ENCODE measurements around the gene DMRTA1. TPM values are rescaled to one million over a fixed set of nuclear protein-coding genes. Genes with fewer than 3 reads are reported as not detected.
"Not testable (repeated sequence)": the region's sequence is repeated elsewhere in the genome, so short reads cannot be mapped to it uniquely, and the experiment has no call there.

DMRTA1 gene
- total and polyA plus RNA-seq, 2 donors (not counting 3 experiments of a cell fraction or from before 2014, with no cell fraction given) = 0.19 to 2.1 TPM

GRCh38 chr9:22435252-22435651, 11.4 kb upstream of the DMRTA1 start:
- CTCF ChIA-PET = interaction anchor here (1.1 kb wide), 1 partner anchor 128 kb away, joined by 5 read pairs; no protein-coding TSS in a partner anchor
- H3K4me3 ChIP-seq (replicated peaks in 1 of 3; ENCODE audit: insufficient read depth in 1 of 3, low read depth in 1 of 3, low read length in 3 of 3); FAIRE-seq: not testable (repeated sequence)

GRCh38 chr9:22437461-22438067, 9.1 kb upstream of the DMRTA1 start:
- H3K9me1 ChIP-seq (replicated peaks; ENCODE audit: control insufficient read depth, extremely low read depth, insufficient read depth, low read length); FAIRE-seq; H3K4me3 ChIP-seq (replicated peaks in 1 of 3; ENCODE audit: insufficient read depth in 1 of 3, low read depth in 1 of 3, low read length in 3 of 3); H3K9ac ChIP-seq (replicated peaks; ENCODE audit: extremely low read depth, insufficient read depth, low read length); BruUV-seq (replicated peaks); H2AFZ ChIP-seq (ENCODE audit: low read depth, low read length); H3K27ac ChIP-seq (ENCODE audit: insufficient read depth, low read depth, low read length); dilution Hi-C loops (cut with MboI; ENCODE audit: extremely low pct_ligation_motif_present, low sequenced_read_pairs); H3K36me3 ChIP-seq (ENCODE audit: control insufficient read depth in 2 of 2, extremely low read depth in 1 of 2, insufficient read depth in 2 of 2, low read length in 2 of 2); H3K4me1 ChIP-seq (ENCODE audit: control insufficient read depth, extremely low read depth, insufficient read depth, low read length); H3K27me3 ChIP-seq (ENCODE audit: control insufficient read depth in 2 of 2, insufficient read depth in 2 of 2, low read length in 2 of 2); H3K9me3 ChIP-seq (replicated peaks; ENCODE audit: control insufficient read depth, insufficient read depth, low read length); H3K79me2 ChIP-seq (ENCODE audit: control insufficient read depth, insufficient read depth, low read length); intact Hi-C loops (cut with micrococcal nuclease); DNase-seq (ENCODE audit: low read depth, low spot score); H4K20me1 ChIP-seq (replicated peaks; ENCODE audit: control insufficient read depth, extremely low read depth, insufficient read depth, low read length); POLR2A ChIA-PET; H3K4me2 ChIP-seq (ENCODE audit: insufficient read depth, low read length): not testable (repeated sequence)
- CTCF ChIA-PET = interaction anchor here (1.1 kb wide), 1 partner anchor 15 kb away, joined by 3 read pairs; no protein-coding TSS in a partner anchor

More at GRCh38 chr9:22435252-22435651, 11.4 kb upstream of the DMRTA1 start:
- dilution Hi-C loops (cut with MboI; ENCODE audit: extremely low pct_ligation_motif_present, low sequenced_read_pairs); H3K36me3 ChIP-seq (ENCODE audit: control insufficient read depth in 2 of 2, extremely low read depth in 1 of 2, insufficient read depth in 2 of 2, low read length in 2 of 2); intact Hi-C loops (cut with micrococcal nuclease); H3K9ac ChIP-seq (replicated peaks; ENCODE audit: extremely low read depth, insufficient read depth, low read length); POLR2A ChIA-PET; H3K27me3 ChIP-seq (ENCODE audit: control insufficient read depth in 2 of 2, insufficient read depth in 2 of 2, low read length in 2 of 2); H3K79me2 ChIP-seq (ENCODE audit: control insufficient read depth, insufficient read depth, low read length); H3K4me1 ChIP-seq (ENCODE audit: control insufficient read depth, extremely low read depth, insufficient read depth, low read length); BruUV-seq (replicated peaks); H3K9me1 ChIP-seq (replicated peaks; ENCODE audit: control insufficient read depth, extremely low read depth, insufficient read depth, low read length); H3K4me2 ChIP-seq (ENCODE audit: insufficient read depth, low read length); H2AFZ ChIP-seq (ENCODE audit: low read depth, low read length); H3K9me3 ChIP-seq (replicated peaks; ENCODE audit: control insufficient read depth, insufficient read depth, low read length); H3K27ac ChIP-seq (ENCODE audit: insufficient read depth, low read depth, low read length); DNase-seq (ENCODE audit: low read depth, low spot score); H4K20me1 ChIP-seq (replicated peaks; ENCODE audit: control insufficient read depth, extremely low read depth, insufficient read depth, low read length): not testable (repeated sequence)

Measured in endothelial cell of umbilical vein (primary cell).